Fibroblast of upper back skin (primary cell): ENCODE data around the gene LIFR.
"Not testable (repeated sequence)": the region's sequence is repeated elsewhere in the genome, so short reads cannot be mapped to it uniquely, and the experiment has no call there.

Experiments
- DNase-seq: peaks from one replicate; pipeline ENCODE4 v3.0.0-alpha.2; 2013

LIFR gene

GRCh38 chr5:38548064-38548759, 8.2 kb downstream of the LIFR start:
- no peak for DNase-seq

DNA sequence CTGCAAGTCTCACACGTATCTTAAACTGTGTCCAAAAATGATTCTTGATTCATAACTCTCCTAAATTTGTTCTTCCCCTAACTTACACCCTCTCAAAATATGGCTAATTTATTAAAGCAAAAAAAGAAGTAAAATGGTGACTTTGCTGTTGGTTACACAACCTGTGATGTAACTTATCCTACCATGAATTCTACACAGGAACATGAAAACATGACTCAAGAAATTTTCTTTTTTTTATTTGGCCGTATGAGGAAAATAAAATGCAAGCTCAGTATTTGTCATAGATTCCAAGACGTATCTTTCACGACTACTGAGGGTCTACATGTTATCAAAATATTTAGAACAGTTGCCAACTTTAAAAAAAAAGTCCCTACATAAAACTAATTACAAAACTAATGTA, 9.2 kb downstream of the LIFR start:
- DNase-seq: peak; percentile 11

GRCh38 chr5:38546691-38547146, 9.7 kb downstream of the LIFR start:
- no peak for DNase-seq

DNA sequence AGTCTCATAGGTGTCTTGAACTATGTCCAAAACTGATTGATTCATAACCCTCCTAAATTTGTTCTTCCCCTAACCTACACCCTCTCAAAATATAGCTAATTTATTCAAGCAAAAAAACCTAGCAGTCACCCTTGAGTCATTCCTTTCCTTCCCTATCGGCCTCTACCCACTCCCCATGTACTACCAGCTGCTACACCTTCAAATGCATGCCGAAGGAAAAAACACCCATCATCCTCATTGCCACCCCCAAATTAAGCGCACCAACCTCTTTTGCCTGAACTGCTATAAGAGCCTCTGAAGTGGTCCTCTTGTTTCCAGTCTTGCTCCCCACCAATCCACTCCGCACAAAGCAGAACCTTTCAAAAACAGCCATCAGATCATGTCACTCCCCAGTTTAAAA, 12.6 kb downstream of the LIFR start:
- no peak for DNase-seq

DNA sequence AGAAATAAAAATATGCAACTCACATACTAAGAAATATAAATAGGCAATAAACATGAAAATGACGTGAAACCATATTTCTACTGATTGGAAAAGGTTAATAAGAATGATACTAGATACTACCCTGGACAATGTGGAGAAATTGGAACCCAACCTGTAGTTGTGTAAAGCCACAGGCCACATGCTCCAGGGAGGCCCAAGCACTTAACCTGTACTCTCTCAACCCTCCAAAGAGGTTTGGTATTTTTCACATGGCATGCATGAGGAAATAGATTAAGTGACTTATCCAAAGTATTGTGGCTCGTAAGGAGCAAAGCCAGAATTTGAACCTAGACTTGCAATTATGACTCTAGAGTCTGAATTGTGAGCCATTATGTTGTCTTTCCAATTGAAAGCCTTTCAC, 13.4 kb downstream of the LIFR start:
- DNase-seq: no peak

GRCh38 chr5:38541174-38541725, 15.2 kb downstream of the LIFR start:
- DNase-seq: no peak

GRCh38 chr5:38540314-38540713, 16.1 kb downstream of the LIFR start:
- no peak for DNase-seq

- no peak for DNase-seq
Observed at GRCh38 chr5:38538161-38538560, 18.3 kb downstream of the LIFR start.

- no peak for DNase-seq
Observed at GRCh38 chr5:38537505-38537904, 18.9 kb downstream of the LIFR start.

GRCh38 chr5:38536968-38537367, 19.5 kb downstream of the LIFR start:
- no peak for DNase-seq

DNA sequence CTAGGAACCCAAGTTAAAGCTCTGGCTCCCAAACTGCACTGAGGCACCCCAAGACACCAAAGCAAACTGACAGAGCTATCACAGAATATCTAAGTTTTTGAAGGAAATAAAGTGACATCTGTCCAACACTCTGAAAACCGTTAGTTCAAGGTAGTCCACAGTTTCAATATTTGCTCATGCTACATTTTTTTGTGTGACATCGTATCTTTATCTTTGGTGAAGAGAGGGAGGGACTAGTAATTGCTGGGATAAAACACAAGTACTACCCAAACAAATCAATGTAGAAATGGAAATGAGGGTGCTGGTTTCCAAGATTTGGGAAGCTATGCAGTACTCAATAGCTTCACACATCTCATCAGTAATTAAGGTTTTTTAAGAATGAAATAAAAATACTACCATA, 20.6 kb downstream of the LIFR start:
- no peak for DNase-seq

GRCh38 chr5:38535248-38535750, 21.1 kb downstream of the LIFR start:
- DNase-seq: no peak

DNA sequence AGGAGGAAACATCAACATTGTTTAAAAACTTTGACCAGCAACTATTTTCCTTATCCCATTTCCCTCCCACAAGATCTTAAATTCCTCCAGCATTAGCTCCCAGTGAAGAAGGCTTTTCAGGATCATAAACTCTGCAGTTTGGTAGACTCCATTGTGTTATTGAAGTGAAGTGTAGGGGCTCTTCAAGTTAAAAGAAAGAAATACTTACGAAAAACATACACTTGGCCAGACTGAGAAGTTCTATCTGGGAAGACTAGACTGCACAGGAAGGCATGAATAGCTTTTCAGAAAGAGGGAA, 22.3 kb downstream of the LIFR start:
- no peak for DNase-seq

- DNase-seq: no peak
Observed at GRCh38 chr5:38533286-38534155, 22.9 kb downstream of the LIFR start.

GRCh38 chr5:38532165-38532669, 24.2 kb downstream of the LIFR start:
- DNase-seq: no peak

DNA sequence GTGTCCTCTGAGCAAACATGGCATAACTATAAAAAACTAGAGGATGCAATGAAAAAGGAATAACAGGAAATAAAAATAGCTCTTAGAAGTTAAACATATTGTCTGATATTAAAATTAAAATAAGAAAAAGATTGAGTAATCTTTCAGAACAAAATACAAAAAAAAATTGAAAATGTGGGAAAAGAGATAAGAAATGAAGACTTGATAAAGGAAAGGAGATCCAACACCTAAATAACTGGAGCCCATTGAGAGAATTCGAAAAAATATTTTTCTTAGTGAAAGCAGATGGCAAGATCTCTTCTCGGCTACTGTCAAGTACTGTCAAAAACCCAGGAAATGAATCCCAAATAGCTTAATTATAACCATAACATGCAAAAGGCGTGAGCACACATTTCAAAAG, 24.9 kb downstream of the LIFR start:
- DNase-seq: no peak

GRCh38 chr5:38529955-38530646, 26.3 kb downstream of the LIFR start:
- no peak for DNase-seq

DNA sequence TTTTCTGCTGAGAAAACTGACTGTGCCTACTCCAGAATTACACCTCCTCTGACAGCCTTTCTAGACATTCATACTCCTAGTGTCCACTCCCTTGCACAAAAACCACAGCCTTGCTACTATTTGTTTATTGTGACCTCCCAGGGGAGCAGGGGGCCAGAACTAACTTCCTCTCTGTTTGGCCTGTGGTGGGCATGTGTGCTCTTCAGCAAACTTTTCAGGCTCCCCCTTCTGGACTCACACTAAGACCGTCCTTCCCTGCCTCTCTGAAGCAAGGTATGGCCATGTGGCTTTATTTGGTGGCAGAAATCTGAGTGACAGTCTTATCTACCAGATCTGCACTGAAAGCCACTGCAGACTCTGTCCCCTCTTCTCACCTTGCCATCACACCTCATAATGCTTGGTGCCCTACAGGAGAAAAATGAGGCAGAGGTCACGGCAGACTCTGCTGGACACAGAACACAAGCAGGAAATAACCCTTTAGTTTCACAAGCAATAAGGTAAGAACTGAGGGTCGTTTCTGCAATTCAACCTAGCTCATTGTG, 28.2 kb downstream of the LIFR start:
- no peak for DNase-seq

DNA sequence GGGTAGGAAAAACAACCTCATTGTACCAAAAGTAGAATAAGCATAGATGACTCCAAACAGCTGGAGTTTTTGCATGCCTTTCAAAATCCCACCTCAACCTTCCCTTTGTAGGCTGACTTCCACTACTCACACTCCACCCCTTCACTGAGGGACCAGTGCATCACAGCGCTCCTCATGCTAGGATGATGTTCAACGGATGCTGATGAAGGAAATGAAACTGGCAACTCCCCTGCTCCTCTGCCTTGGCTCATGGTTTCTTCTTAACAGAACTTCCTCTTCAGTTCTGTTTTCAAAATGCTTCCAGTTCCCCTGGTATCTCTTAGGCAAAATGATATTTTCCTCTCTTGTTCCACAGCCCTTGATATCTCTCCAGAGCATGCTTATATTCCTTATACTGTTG, 29.0 kb downstream of the LIFR start:
- DNase-seq: no peak

DNA sequence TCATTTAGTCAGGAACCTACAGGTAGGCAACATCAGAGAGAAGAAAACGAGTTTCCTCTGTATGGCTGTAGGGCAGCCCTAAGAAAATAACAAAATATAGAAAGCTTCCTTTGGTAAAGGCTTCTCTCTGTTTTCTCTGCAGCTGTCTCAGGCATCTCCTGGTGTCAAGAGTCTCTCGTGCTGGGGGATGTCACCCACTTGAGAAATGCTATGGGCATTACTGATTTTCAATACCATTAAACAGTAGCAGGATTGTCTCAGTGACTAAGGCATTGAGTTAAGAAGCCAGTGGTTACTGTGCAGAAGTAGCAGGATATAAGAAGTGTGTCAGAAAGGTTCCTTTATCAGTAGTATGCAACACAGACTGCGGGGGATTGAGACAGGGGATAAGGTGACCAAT, 32.4 kb downstream of the LIFR start:
- DNase-seq: no peak

- DNase-seq: no peak
Observed at GRCh38 chr5:38519476-38519875, 37.0 kb downstream of the LIFR start.

GRCh38 chr5:38518341-38518740, 38.1 kb downstream of the LIFR start:
- DNase-seq: peak; percentile 9

GRCh38 chr5:38516649-38517048, 39.8 kb downstream of the LIFR start:
- DNase-seq: not testable (repeated sequence)
